ENCODE results near the gene LMX1A. TPM values are rescaled to one million over a fixed set of nuclear protein-coding genes. Genes with fewer than 3 reads are reported as not detected.

LMX1A gene
- total RNA-seq, 1 experiment from 2014 or later, result not detected

DNA sequence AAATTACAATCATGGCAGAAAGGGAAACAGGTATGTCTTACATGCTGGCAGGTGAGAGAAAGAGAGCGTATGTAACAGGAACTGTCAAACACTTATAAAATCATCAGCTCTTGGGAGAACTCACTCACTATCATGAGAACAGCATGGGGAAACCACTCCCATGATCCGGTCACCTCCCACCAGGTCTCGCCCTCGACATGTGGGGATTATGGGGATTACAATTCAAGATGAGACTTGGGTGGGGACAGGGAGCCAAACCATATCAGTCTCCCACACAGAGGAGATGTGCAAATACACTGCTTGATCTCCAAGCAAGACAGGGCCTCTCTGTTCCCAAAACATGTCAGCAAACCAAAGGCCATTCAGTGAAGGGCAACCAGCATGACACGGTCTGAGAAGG lies 27.4 kb downstream of the LMX1A start:
- Mint-ChIP-seq H3K4me1 (ENCODE audit: insufficient read depth, unreplicated experiment) (no peaks in the 10 kb centered on the region), H3K27ac (ENCODE audit: low read depth, unreplicated experiment) (no peak overlapping the region), H3K4me3 (ENCODE audit: unreplicated experiment) (no peak overlapping the region), H3K27me3 (ENCODE audit: insufficient read depth, unreplicated experiment) (peaks cover 44% of the 10 kb centered on the region), H3K9me3 (ENCODE audit: unreplicated experiment) (no peaks in the 10 kb centered on the region), H3K36me3 (ENCODE audit: insufficient read depth, unreplicated experiment) (no peaks in the 10 kb centered on the region)
- TF ChIP-seq, protein P1, sequence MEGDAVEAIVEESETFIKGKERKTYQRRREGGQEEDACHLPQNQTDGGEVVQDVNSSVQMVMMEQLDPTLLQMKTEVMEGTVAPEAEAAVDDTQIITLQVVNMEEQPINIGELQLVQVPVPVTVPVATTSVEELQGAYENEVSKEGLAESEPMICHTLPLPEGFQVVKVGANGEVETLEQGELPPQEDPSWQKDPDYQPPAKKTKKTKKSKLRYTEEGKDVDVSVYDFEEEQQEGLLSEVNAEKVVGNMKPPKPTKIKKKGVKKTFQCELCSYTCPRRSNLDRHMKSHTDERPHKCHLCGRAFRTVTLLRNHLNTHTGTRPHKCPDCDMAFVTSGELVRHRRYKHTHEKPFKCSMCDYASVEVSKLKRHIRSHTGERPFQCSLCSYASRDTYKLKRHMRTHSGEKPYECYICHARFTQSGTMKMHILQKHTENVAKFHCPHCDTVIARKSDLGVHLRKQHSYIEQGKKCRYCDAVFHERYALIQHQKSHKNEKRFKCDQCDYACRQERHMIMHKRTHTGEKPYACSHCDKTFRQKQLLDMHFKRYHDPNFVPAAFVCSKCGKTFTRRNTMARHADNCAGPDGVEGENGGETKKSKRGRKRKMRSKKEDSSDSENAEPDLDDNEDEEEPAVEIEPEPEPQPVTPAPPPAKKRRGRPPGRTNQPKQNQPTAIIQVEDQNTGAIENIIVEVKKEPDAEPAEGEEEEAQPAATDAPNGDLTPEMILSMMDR (IDR thresholded peaks at IDR 0.05; ENCODE audit: unreplicated experiment), result no peak
- ChIA-PET POLR2A (no interaction called here), CTCF (interaction anchor here (2.3 to 7.2 kb wide), 2 partner anchors 40 to 69 kb away, joined by 7 to 47 read pairs; no protein-coding TSS in a partner anchor)
- no TSS peak for BruUV-seq (replicated peaks)
- intact Hi-C loops (cut with micrococcal nuclease), result no loop called here
- DNase-seq (ENCODE audit: unreplicated experiment), result no peak

- H3K4me1 Mint-ChIP-seq (ENCODE audit: insufficient read depth, unreplicated experiment), result no peaks in the 10 kb centered on the region
- ChIA-PET POLR2A (interaction anchor here (0.6 kb wide), 1 partner anchor 198 kb away, joined by 3 read pairs; no protein-coding TSS in a partner anchor), CTCF (interaction anchor here (1.3 to 7.2 kb wide), 3 partner anchors 41 to 70 kb away, joined by 5 to 47 read pairs (median 7); no protein-coding TSS in a partner anchor)
- no TSS peak for BruUV-seq (replicated peaks)
- intact Hi-C loops (cut with micrococcal nuclease), result no loop called here
- peaks cover 44% of the 10 kb centered on the region for H3K27me3 Mint-ChIP-seq (ENCODE audit: insufficient read depth, unreplicated experiment)
- TF ChIP-seq, protein P1 (IDR thresholded peaks at IDR 0.05; ENCODE audit: unreplicated experiment), result no peak
- no peaks in the 10 kb centered on the region for H3K36me3 Mint-ChIP-seq (ENCODE audit: insufficient read depth, unreplicated experiment)
- DNase-seq (ENCODE audit: unreplicated experiment), result no peak
- H3K9me3 Mint-ChIP-seq (ENCODE audit: unreplicated experiment), result no peaks in the 10 kb centered on the region
- no peak overlapping the region for H3K27ac Mint-ChIP-seq (ENCODE audit: low read depth, unreplicated experiment)
- no peak overlapping the region for H3K4me3 Mint-ChIP-seq (ENCODE audit: unreplicated experiment)
These were observed 28.4 kb downstream of the LMX1A start for GRCh38 chr1:165328136-165328535.

DNA sequence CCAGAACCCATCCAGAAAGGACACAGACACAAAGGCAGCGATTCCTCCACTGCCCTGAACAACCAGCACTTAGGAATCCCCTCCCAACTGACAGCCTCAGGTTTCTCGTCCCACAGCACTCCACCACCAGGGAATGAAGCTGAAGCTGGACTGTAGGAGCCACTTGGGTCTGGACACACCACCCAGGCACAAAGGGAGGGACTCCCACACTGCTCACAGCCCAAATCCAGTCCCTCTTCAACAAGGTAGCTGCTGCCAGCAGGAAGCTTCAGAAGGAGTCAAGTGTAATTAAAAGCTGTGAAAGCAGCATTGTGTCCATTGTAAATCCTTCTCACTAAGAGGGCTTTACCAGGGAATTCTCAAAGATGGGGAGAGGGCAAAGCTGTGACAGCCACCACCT lies 29.0 kb downstream of the LMX1A start:
- TF ChIP-seq, protein P1 (IDR thresholded peaks at IDR 0.05; ENCODE audit: unreplicated experiment), result no peak
- intact Hi-C loops (cut with micrococcal nuclease), result no loop called here
- CTCF ChIA-PET, result interaction anchor here (0.6 to 7.2 kb wide), 4 partner anchors 12 to 70 kb away, joined by 3 to 47 read pairs (median 6); no protein-coding TSS in a partner anchor

DNA sequence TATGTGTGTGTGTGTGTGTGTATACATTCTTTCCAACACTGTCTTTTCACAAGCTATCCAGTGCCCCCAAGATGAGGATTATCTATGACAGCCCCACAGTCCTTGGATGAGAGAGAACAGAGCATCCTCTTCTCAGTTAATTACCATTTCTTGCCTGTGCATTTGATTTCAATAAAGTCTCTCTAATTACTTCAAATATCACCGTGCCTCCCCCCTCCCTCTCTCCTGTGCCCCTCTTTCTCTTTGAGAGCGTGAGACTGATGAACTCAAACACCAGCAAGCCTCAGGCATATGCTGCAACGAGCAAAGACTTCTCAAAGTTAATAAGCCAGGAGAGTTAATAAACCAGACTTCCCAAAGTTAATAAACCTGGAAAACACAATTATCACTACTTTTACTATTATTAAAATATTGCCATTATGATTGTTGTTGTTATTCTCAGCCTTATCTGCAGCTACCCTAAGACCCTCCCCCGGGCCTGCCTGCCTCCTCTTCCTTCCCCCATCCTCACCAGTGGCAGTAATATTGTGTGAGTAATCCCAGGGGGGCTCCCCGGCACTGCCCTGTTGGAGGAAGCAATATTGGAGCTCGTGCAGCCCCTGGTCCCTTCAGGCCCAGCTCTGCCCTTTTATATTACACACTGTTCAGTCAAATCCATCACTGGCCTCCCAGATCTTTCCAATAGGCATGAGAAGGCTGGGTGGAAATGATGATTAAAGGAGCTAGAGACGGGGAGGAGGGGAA lies 30.9 kb downstream of the LMX1A start:
- Mint-ChIP-seq H3K4me3 (ENCODE audit: unreplicated experiment) (no peak overlapping the region), H3K4me1 (ENCODE audit: insufficient read depth, unreplicated experiment) (no peaks in the 10 kb centered on the region), H3K27ac (ENCODE audit: low read depth, unreplicated experiment) (no peak overlapping the region), H3K9me3 (ENCODE audit: unreplicated experiment) (no peaks in the 10 kb centered on the region), H3K36me3 (ENCODE audit: insufficient read depth, unreplicated experiment) (no peaks in the 10 kb centered on the region), H3K27me3 (ENCODE audit: insufficient read depth, unreplicated experiment) (peaks cover 55% of the 10 kb centered on the region)
- intact Hi-C loops (cut with micrococcal nuclease), result no loop called here
- no TSS peak for BruUV-seq (replicated peaks)
- CTCF ChIA-PET, result interaction anchor here (1.2 to 7.2 kb wide), 4 partner anchors 43 to 117 kb away, joined by 3 to 47 read pairs (median 12); no protein-coding TSS in a partner anchor
- DNase-seq (ENCODE audit: unreplicated experiment), result no peak
- POLR2A ChIA-PET, result no interaction called here
- TF ChIP-seq, protein P1 (IDR thresholded peaks at IDR 0.05; ENCODE audit: unreplicated experiment), result no peak

More for the DNA sequence above, 29.0 kb downstream of the LMX1A start:
- POLR2A ChIA-PET, result interaction anchor here (0.6 kb wide), 2 partner anchors 26 to 199 kb away, joined by 3 read pairs; no protein-coding TSS in a partner anchor
- DNase-seq (ENCODE audit: unreplicated experiment), result no peak
- Mint-ChIP-seq H3K27ac (ENCODE audit: low read depth, unreplicated experiment) (no peak overlapping the region), H3K9me3 (ENCODE audit: unreplicated experiment) (no peaks in the 10 kb centered on the region), H3K4me1 (ENCODE audit: insufficient read depth, unreplicated experiment) (no peaks in the 10 kb centered on the region), H3K27me3 (ENCODE audit: insufficient read depth, unreplicated experiment) (peaks cover 44% of the 10 kb centered on the region), H3K4me3 (ENCODE audit: unreplicated experiment) (no peak overlapping the region), H3K36me3 (ENCODE audit: insufficient read depth, unreplicated experiment) (no peaks in the 10 kb centered on the region)
- no TSS peak for BruUV-seq (replicated peaks)
